GM18519 (cell line): ENCODE measurements around the gene IPCEF1.
"Not testable (repeated sequence)": the region's sequence is repeated elsewhere in the genome, so short reads cannot be mapped to it uniquely, and the experiment has no call there.

Source experiments
- ATAC-seq: cut with Tn5 transposase; IDR thresholded peaks from one replicate; pipeline ENCODE4 v1.9.1; 2021; ENCODE audit warnings: mild to moderate bottlenecking, moderate library complexity; ENCODE audit not compliant: unreplicated experiment, low FRiP score

Gene IPCEF1

GRCh38 chr6:154341336-154341735, 15.3 kb downstream of the IPCEF1 start:
- no peak for ATAC-seq

DNA sequence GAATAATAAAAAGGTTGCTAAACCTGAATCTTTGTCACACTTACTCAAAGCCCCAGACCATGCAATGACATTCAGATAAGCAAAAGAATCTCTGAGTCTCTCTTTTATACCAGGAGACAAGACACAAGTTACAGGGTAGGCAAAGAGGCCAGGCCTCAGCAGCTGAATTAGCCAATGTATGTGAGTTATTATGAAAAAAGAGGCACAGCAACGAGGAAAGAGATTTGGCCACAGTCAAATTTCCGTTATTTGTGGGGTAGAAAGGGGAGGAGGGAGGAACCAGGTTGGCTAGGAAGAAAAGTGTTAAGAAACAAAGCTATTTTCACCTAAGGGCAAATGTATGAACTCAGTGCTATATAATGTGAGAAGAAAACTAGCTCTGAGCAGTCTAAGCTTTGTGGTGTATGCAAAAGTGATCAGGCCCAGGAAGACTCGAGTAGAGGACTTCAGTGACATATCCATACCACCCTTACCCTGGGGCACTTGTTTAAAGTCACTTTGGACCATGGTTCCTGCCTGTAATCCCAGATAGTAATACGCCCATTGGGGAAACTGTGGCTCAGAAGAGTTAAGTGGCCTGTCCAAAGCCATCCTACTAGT, 19.1 kb downstream of the IPCEF1 start:
- ATAC-seq: no peak

- ATAC-seq: not testable (repeated sequence)
Observed at GRCh38 chr6:154334147-154334546, 22.5 kb downstream of the IPCEF1 start.

DNA sequence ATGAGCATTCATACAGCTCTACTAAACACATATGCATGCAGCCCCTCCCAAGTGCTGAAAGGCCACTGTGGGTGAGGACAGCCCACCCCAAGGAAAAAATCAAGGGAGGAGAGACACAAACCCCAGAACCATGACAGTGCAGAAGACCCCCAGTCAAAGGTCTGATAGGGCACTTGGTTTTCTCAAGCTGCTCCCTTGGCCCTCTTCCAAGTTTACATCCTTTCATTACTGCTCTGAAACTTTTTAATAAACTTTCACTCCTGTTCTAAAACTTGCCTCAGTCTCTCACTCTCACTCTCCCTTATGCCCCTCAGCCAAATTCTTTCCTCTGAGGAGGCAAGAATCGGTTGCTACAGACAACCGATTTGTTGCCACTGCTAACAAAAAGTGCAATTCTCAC, 24.9 kb downstream of the IPCEF1 start:
- ATAC-seq: no peak

DNA sequence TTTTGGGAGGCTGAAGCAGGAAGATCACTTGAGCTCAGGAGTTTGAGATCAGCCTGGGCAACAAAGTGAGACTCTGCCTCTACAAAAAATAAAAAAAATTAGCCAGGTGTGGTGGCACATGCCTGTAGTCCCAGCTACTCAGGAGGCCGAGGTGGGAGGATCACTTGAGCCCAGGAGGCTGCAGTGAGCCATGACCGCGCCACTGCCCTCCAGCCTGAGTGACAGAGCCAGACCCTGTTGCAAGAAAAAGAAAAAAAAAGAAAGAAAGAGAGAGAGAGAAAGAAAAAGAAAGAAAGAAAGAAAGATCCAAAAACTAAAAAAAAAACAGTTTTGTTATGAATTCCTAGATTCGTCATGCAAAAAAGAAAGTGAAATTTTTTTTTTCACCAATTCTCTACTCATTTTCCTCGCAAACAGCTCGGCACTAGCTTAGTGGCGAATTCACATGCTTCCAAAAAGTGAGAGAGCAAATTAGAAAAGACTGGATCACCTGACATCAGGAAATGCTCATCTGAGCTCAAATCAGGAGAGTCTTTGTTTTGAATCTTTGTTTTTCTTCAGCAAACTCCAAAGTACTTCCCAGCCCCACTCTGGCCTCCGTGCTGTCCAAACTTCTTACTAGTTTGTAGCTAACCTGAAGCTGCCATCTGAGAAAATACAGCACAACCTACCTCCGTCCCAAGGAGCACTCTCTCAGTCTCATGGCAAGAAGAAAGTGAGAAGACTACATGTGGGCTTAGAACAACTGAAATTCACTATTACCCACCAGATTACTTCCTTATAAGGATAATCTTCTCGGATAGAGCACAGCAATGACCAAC, 27.0 kb downstream of the IPCEF1 start:
- ATAC-seq: no peak

GRCh38 chr6:154327313-154327712, 29.3 kb downstream of the IPCEF1 start:
- not testable (repeated sequence) for ATAC-seq

DNA sequence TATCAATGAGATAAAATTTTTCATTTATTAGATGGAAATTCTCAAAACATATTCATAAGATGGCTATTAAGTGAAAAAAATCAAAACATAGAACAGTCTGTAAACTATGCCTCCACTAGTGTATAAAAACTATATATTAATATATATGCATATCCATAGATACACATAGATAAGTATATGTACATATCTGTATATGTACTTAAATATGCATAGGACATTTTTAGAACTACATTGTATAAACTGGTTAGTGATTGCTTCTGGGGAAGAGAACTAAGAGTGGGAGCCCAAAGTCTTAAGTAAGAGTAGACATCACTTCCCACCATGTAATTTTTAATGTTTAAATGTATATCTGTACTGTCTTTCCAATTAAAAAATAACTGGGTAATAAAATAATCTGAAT, 31.5 kb downstream of the IPCEF1 start:
- no peak for ATAC-seq

DNA sequence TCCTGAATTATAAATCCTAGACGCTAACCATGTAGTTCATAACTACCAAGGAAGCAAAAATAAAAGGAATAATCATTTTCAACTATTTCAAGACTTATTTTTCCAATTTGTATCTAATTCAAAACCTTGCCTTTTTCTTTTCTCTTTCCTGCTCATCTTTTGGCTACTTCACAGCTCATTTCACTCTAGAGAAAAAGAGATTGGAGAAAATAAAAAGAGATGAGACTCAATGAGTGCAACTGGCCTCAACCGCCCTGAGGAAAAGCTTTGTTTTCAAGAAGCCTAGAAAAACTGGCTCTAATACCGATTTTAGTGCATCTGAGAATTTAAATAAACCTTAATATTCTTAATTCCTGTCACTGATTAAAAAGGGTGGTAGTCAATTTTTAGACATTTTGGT, 36.4 kb downstream of the IPCEF1 start:
- no peak for ATAC-seq

GRCh38 chr6:154319231-154319858, 37.3 kb downstream of the IPCEF1 start:
- ATAC-seq: no peak

- ATAC-seq: no peak
Observed at GRCh38 chr6:154318721-154319120, 37.9 kb downstream of the IPCEF1 start.

- no peak for ATAC-seq
Observed at GRCh38 chr6:154316131-154316530, 40.5 kb downstream of the IPCEF1 start.

DNA sequence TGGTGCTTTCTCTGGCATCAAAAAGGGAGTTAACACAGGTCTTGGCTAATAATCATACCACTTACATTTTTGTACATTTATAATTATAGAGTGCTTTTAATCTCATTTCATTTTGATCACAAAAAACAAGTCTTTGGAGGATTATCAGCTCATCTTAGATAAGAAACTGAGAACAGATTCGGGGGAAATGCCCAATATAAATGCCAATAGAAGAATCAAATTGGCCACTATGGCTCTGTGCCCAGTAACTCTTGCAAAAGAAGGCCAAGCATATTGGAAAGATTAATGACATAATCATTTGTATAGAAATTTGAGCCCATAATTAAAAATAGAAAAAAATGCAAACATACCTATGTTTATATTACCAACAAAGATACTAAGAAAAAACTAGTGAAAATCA, 42.5 kb downstream of the IPCEF1 start:
- no peak for ATAC-seq

GRCh38 chr6:154308986-154309385, 47.6 kb downstream of the IPCEF1 start:
- ATAC-seq: no peak

- no peak for ATAC-seq
Observed at GRCh38 chr6:154307696-154308425, 48.7 kb downstream of the IPCEF1 start.

DNA sequence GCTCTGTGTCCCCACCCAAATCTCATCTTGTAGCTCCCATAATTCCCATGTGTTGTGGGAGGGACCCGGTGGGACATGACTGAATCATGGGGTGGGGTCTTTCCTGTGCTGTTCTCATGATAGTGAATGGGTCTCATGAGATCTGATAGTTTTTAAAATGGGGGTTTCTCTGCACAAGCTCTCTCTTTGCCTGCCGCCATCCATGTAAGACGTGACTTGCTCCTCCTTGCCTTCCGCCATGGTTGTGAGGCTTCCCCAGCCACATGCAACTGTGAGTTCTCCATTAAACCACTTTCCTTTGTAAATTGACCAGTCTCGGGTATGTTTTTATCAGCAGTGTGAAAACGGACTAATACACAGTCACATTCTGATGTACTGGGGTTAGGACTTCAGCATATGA, 49.5 kb downstream of the IPCEF1 start:
- ATAC-seq: not testable (repeated sequence)

DNA sequence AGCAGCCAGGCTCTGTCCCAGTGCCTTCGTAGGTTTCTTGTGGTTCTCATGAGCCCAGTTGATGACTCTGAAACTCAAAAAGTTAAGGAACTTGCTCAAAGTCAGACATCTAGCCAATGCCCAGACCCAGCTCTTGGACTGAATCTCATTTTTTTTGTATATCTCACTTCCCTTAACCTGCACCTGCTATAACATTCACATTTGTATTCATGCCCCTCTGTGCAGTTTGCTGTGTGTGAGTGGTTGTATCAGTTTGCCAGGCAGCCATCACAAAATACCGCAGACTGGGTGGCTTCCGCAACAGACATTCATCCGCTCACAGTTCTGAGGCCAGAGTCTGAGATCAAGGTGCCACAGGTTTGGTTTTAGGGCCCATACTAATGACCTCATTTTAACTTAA, 49.9 kb downstream of the IPCEF1 start:
- peak; percentile 39 for ATAC-seq

- no peak for ATAC-seq
Observed at GRCh38 chr6:154304191-154304590, 52.4 kb downstream of the IPCEF1 start.

GRCh38 chr6:154303642-154304041, 53.0 kb downstream of the IPCEF1 start:
- ATAC-seq: not testable (repeated sequence)

DNA sequence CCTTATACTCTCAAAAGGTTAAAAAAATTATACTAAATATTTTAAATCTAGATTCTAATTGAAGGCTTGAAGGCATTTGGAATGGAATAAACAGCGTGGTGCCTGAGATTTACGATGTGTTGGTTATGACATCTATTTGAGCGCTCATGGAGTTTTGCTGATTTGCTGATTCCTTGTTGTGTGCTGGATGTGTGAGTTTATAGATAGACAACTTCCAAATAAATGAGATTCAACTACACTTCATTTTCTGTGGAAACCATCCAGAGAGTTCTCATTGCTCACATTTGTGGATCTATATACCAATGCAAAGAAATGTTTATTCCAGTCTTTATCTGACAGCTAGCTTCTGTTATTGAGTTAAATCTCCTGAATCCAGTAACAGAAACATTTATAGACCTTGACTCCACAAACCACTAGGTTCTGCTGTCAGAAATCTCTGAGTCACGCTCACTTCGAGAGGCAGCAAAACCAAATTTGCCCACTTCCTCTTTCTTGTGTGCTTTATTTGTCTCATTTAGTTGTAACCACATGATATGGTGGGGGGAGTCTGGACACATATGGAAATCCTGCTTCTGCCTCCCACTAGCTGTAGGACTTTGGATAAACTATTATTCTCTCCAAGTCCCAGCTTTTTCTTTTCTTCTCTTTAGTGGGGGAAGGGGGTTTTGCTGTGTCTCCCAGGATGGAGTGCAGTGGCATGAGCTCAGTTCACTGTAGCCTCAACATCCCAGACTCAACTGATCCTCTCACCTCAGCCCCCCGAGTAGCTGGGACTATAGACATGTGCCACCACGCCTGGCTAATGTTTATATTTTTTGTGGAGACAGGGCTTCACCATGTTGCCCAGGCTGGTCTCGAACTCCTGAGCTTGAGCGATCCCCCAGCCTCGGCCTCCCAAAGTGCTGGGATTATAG, 54.5 kb downstream of the IPCEF1 start:
- ATAC-seq: peak; percentile 91

DNA sequence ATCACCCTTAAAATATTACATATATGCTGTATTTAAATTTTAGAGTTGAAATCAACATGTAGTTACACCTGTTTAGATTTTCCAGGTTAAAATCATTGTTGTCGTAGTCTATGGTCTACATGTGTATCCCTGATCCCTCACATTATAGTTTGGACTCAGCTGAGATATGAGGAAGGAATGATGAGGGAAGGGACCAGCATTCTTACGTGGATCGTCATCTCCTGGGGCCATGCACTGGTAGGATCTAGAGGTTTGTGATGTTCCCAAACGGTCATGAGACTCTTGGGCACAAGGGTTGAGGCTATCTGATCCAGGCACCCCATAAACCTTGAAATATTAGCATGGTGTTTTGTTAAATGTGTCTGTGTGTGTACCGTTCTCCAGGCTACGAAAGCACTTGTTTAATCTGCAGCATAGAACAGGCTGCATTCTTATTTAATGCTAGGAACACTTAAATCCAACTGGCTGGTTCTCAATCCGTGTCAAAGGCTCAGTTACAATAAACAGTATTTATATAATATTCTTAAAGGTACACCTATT, 55.4 kb downstream of the IPCEF1 start:
- ATAC-seq: no peak
